ENCODE data around the gene SPINK8.
"Not testable (repeated sequence)": the region's sequence is repeated elsewhere in the genome, so short reads cannot be mapped to it uniquely, and the experiment has no call there.

SPINK8 gene

DNA sequence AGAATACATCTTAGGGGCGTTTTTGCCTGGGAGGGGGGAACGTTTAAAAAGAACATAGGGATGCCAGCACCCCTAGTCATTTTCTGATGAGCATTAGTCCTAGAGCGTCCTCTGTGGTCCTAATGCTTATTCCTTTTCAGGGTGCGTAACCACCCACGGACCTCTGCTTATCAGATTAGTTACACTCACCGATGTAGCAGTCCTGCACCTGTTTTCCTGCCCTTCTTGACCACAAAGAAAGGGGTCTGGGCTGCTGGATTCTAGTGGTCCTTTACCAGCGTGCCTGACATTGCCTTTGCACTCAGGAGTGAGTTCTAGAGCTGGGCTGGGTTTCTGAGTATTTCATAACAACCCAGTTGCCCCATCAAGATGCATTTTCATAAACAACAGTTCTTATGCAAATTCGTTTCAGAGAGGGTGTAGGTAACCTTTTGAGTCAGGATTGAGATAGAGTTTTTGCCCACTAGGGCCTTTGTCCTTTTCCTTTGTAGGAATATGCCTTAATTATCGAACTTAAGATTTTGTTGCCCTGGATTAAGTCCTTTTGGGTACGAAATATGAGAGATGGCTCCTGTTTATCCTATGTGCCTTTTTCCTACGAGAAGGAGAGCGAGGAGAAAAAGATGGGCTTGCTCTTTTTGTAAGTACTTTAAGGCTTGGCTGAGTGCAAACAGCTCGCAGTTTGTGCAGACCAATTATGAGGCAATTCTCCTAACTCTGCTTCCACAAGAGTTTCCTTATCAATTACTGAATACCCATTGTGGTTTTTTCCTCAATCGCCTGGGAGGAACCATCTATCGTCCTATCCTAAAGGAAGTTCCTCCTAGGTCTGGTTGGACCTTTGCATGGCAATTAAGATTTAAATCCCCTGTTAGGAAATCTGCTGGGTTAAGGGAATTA, at the start of gene SPINK8:
Gene SPINK8, minus strand, starts transcription at position 316 of the 900 bp plus-strand sequence. CDS start 5,320 bp downstream, outside the sequence.
- DNase-seq (ENCODE audit: low read depth in 2 of 2), result not testable (repeated sequence)

DNA sequence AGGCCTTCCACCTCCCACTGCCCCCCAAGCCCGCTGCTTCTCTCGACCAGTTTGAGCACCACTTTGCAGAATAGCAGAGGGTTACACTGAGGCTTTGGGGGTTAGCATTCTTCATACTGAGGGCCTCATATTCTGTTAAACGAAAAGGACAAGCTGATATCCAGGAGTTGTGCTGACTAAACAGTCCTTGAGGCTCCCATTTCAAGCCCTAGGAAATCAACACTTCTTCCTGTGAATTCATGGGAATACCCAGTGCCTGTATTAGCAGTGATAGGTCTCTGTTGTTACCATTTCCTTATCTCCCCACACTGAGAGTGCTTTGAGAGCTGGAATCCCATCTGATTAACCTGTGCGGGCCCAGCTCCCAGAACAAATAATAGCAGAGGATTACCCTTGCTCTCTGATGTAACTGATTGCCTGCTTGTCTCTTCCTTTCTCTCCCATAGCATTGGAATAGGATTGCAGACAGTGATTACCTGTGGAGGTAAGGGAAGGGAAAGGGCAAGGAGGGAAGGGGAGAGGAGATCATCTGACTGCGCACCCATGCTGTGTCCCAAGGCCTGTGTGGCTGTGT, 39.5 kb upstream of the SPINK8 start:
- no peak for DNase-seq (ENCODE audit: low read depth in 2 of 2)

DNA sequence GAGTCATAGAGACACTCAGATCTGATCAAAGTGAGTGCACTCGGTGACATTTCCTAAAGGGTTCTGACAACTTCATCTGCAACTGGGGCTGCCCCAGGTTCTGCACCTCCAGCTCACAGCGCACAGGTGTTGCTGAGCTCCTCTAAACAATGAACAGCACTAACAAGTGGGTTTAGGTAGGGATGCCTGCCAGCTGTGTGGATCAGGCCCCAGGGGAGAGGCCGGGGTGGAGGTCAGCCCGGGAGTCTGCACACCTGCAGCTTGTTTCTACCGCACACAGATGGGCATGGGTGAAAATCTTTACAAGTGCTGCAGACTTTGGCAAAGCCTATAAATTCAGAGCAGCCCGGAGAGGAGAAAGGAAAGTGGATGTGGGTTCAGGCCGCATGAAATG, 38.9 kb upstream of the SPINK8 start:
- no peak for DNase-seq (ENCODE audit: low read depth in 2 of 2)

DNA sequence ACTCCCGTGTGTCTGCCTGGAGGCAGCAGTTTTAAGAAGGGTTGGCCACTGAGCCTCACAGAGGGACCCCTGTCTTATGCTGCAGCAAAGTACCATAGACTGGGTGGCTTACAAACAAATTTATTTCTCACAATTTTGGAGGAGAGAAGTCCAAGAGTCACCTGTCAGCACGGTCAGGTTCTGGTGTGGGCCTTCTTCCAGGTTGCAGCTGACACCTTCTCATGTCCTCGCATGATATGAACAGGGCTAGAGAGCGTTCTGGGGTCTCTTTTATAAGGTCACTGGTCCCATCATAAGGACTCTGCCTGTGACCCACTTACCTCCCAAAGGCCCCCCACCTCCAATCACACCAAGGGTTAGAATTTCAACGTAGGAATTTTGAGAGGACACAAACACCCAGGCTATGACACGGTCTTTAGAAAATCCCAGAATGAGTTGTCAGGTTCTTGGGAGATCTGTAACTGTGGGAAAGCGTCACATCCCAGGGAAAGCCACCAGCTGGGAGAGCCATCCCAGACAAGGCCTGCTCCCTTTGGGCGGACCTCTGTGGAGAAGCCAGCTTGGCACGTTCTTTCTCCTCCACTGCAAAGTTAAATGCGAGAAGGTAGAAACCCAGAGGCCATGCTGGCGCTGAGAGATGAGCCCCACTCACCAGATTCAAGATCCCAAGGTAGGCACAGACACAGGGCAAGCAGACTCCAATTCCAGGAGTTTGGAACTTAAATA, 38.4 kb upstream of the SPINK8 start, which contains the start of gene FBXW12:
Gene FBXW12, plus strand, starts transcription at position 569 of the 726 bp plus-strand sequence. CDS start 549 bp downstream, outside the sequence.
- DNase-seq (ENCODE audit: low read depth in 2 of 2), result no peak

DNA sequence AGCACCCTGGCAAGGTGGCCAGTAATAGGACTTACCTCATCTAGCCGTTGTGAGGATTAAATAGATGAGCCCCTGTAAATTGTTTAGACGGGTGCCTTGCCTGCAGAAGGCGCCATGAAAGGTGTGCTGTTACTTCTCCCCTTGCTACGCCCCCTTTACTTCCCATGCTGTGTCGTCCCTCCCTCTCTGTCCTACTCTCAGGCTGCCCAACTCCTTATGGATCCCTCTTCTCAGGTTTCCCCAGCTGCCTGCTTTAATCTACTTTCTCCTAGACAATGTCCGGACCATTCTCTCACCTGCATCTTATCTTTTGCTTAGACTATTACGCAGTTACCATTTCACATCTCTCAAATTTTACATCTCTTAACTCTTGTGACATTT, 36.9 kb upstream of the SPINK8 start:
- DNase-seq (ENCODE audit: low read depth in 2 of 2), result no peak

DNA sequence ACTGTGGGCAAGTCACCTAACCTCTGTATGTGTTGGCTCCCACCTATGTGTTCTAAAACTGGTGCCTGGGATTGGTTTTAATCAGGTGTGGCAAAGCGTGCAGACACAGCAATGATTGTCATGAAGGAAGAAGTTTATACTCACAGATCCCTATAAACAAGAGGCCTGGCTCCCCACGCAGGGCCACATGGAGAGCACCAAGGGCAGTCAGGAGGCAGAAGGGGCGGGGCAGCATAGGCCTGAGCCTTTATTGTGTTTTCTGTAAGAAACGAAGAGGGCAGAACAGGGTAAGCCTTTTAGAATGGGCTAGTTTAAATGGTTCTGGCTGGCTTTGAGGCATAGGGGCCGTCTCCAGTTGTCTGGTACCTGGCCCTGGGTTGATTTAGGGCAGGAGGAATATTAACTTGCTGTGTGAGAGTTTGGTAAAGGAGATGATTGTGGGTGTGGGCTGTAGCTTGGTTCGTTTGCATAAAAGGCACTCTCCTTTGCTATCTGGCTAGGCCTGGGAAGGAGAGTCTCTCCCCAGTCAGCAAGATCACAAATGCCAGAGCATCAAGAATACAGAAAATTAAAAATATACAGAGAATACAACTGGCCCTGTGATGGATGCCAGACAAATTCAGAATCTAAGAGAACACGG, 36.4 kb upstream of the SPINK8 start:
- DNase-seq (ENCODE audit: low read depth in 2 of 2), result no peak

DNA sequence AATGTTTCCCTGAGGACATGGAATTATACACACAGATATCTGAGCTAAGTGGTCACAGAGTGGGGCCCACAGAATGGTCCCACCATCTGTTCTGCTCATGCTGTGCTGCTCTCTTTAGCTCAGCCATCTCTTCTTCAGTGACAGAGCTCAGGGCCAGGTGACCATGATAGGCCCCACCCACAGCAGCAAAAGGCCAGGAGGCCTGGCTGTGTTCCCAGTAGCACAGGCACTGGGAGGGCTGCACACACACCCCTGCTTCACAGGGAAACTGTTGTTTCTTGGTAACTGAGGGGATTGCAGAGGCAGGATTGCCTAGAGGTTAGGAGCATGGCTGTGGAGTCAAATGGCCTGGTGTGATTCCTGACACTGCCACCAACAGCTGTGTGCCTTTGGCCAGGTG, 33.7 kb upstream of the SPINK8 start:
- DNase-seq (ENCODE audit: low read depth in 2 of 2), result no peak

DNA sequence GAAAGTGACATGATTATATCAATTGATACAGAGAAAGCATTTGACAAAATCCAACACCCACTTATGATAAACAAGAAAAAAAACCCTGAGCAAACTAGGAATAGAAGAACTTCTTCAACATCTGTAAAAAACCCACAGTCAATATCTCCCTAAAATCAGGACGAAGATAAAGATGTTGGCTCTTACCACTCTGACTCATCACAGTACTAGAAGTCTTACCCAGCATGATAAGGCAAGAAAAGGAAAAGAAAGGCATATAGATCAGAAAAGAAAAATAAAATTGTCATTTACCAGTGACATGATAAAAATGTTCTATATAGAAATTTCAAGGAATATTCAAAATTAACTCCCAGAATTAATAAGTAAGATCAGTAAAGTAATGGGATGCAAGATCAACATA, 31.4 kb upstream of the SPINK8 start:
- no peak for DNase-seq (ENCODE audit: low read depth in 2 of 2)

DNA sequence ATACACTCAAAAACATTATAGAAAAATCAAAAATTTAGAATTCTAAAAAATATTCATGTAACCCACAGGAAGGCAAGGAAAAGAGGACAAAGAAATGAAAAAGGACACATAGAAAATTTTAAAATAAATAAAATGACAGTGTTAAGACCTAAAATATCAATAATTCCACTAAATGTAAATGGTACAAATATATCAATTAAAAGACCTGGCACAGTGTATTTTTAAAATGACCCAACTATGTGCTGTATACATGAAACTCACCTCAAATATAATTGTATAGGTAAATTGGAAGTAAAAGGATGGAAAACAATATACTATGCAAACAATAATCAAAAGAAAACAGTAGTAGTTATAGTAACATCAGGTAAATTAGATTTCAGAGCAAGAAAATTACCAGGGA, 28.5 kb upstream of the SPINK8 start:
- DNase-seq (ENCODE audit: low read depth in 2 of 2), result no peak

DNA sequence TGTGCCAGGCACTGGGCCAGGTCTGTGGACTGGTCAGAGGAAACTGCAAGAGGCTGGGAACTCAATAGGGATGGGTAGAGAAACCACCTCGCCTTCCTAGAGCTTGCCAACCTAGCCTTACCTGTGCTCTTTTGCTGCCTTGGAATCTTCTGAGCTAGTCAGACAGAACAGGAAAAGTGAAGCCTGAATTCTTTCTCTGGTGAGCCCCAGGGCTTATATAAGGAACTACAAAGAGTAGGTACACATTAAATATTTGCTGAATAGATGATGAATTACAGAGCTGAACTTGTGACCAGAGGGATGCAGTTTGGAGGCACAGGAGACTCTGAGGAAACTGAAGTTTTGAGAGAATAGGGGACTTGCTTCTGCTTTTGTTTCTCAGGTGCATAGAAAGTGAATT, 23.0 kb upstream of the SPINK8 start:
- no peak for DNase-seq (ENCODE audit: low read depth in 2 of 2)

DNA sequence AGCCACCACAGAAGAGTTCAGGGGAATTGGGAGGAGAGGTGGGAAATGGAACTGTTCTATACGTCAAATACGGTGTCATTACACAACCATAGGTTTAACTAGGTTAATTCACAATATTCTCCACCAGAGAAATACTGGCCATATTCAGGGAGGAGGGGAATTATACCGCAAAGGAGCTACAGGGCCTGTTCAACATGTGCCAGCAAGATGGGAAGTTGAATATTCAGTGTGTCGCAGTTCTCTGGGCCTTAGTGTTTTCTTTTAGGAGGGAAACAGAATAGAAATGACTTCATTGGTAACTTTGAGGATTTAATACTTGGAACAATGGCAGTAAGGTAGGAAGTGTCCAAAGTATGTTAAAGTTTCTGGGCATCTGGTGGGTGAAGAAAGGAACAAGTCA, 20.5 kb upstream of the SPINK8 start:
- DNase-seq (ENCODE audit: low read depth in 2 of 2), result no peak

DNA sequence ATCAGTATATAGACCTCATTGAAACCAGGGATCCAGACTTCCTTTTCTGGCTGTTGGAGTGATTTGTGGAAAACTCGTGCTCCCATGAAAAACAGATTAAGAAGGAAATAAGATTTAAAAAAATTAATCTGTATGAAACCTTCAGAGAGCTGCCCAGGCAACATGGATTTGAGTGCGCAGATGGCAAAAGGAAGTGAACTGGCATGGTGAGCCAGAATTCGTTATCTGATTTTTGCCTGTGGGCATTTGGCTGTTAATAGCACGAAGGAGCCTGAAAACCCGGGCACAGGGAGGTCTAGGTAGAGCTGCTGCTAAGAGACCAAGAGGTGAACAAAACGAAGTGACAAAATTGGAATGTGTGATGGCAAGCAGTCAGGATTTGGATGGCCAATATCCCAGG, 19.1 kb upstream of the SPINK8 start:
- no peak for DNase-seq (ENCODE audit: low read depth in 2 of 2)

DNA sequence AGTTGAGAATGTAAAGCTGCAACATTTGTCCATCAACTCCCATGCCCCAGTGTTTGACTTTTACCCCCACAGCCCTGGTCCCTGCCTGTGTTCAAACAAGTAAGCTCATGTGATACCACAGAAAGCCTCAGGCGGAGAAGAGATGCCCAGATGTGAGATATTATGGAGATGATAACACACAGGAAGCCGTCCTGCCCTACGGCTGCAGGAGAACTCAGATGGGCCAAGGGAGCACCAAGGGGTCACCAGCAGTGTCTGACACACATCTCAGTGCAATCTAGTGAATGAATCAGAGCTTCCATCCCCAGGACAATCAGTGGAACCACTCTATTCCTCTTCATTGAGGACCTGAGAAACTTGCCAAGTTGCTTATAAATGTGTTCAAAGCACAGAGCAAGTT, 14.0 kb upstream of the SPINK8 start:
- DNase-seq (ENCODE audit: low read depth in 2 of 2), result no peak

DNA sequence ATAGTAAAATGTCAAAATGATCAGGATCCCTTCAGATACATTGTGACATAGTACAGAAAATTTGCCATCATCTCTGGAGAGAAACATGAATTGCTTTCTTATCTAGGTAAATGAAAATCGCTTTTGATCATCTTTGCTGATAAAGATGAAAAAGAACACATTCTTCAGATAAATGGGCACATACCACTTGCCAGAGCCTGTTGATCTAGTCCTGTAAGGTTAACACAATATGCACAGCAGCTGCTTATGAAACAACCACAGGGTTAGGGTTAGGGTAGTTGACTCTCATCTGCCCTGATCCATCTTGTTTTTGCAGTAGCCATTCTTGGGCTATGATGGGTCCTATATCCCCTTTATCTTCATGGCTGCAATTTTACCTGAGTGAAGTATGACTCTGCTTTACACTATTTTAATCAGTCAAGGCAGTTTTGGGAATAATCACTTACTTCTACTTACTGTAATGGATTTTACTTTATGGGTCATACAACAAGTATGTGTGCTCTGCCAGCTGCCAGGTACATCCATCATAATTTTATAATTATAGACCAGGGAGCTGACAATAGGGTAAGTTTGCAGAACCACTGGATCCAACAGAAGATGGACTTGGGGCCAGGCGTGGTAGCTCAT, 12.6 kb upstream of the SPINK8 start:
- no peak for DNase-seq (ENCODE audit: low read depth in 2 of 2)

DNA sequence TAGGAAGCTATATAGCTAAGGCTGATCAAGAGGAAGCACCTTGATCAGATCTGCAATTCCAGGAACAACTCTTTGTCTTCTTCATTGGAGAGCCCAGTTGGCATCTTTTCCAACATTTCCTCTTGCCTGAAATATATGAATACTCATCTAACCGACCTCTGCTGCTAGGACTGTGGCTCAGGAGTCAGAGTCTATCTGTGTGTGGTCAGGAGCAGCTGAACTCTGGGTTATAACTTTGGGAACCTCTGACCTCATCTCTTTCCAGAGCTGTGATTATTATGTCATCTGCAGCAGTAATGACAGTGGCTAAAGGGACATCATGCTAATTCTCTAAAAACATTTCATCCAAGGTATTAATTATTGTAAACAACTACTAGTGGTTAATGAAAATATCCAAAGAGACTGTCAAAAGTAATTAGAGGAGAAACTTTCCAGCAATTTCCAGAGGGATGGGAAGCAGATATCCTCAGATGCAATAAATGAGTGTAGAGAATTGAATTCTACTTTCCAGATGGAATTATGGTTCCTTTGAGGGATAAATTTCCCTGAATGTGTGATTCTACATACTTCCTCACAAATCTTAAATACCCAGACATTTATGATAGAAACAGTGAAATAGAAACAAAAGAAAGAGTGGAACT, 11.5 kb upstream of the SPINK8 start:
- DNase-seq (ENCODE audit: low read depth in 2 of 2), result no peak

DNA sequence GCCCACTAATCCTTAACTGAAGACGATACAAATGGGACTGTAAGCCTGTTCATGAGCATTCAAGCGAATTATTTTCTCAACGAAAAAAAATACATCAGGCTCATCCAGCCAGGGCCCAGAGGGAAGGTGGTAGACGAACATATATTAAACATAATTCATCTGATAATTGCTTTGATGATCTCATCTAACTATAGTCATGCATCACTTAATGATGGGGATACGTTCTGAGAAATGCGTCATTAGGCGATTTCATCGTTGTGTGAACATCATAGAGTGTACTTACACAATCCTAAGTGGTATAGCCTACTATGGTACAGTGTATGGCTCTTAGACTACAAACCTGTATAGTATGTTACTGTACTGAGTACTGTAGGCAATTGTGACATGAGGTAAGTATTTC, 10.0 kb upstream of the SPINK8 start:
- no peak for DNase-seq (ENCODE audit: low read depth in 2 of 2)

DNA sequence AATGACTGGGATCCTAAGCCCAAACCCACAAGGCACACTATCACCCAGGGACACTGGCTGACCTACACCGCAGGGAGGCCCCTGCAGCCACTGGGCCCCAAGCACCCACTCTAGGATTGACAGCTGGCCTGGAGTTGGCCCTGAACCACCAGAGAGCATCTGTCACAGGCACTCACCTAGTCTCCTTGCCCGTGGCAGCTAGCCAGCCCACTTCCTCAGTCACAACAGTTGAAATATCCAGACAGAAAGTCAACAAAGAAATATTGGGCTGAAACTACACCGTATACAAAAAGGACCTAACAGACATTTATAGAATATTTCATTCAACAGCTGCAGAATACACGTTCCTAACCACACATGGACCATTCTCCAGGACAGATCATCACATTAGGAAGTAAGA, 5.2 kb upstream of the SPINK8 start:
- DNase-seq (ENCODE audit: low read depth in 2 of 2), result no peak

DNA sequence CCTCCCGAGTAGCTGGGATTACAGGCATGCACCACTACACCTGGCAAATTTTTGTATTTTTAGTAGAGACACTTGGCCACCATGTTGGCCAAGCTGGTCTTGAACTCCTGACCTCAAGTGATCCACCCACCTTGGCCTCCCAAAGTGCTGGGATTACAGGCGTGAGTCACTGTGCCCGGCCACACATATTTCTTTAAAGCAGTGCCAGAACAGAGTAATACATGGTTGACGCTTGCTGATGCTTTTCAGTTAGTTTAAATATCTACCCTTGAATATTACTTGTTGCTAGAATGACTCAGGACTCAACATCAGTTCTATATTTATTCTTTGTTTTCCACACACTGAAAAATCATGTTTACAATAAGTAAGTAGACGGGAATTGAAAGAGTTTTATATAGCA, 4.1 kb upstream of the SPINK8 start:
- DNase-seq (ENCODE audit: low read depth in 2 of 2), result not testable (repeated sequence)

DNA sequence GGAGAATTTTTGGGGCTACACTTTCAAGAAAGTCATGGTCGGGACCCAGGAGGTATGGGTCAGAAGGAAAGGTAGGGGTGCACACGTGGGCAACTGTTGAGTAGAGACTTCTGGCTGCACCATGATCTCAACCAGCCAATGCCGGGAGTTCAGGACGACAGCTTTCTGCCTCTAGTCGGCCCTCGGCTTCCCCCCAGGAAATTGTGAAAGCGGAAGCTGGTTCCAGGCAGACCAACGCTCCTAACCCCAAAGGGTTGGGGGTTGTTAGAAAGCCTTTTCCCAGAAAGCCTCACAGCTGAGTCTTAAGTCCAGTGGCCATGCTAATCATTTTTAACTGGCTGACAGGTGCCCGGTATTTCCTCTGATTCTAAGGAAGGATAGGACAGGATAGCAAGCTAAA, 1.8 kb upstream of the SPINK8 start:
- not testable (repeated sequence) for DNase-seq (ENCODE audit: low read depth in 2 of 2)

DNA sequence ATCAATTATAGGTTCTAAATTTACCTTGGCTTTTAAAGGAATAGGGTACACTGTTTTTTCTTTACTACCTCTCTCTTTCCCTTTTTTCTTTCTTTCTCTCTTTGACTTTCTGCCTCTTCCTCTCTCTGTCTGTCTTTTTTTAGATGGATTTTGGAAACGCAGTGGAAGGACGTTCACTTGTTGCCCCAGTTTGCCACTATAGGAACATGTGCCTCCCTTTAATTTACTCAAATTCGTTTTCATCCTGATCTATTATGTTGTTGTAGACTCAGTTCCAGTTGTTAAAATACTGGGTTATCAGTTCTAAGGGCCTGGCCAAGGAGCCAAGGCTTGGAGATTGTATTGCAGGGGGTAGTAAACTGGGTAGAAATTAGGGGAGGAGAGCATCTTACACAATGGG, 1.1 kb upstream of the SPINK8 start:
- DNase-seq (ENCODE audit: low read depth in 2 of 2), result no peak

All from stimulated activated CD4-positive, alpha-beta T cell treated with anti-CD3 and anti-CD28 coated beads, Interleukin-15, amount 100 ng/mL, for 48 hours (primary cell).